RWPE2 (cell line): Measurements from ENCODE around the gene LOXL4.

Experiments used
- ATAC-seq: fragments of 200-7000 bp; cut with Tn5 transposase; 3 replicates; pipeline ENCODE4 v1.9.1; 2021; ENCODE audit warnings: low read depth
- DNase-seq: peaks from one replicate; pipeline ENCODE4 v3.0.0-alpha.2; 2020; ENCODE audit warnings: low spot score
- H3K27ac ChIP-seq: fragments of 450-650 bp; 2 replicates; pipeline ENCODE4 v1.5.1; 2017; ENCODE audit warnings: mild to moderate bottlenecking; ENCODE audit not compliant: poor library complexity, severe bottlenecking
- H3K27me3 ChIP-seq: fragments of 250-450 bp; sonication (Bioruptor Pico); 2 replicates; pipeline ENCODE4 v1.5.1; 2021; ENCODE audit warnings: mild to moderate bottlenecking, moderate library complexity; ENCODE audit not compliant: insufficient read depth, poor library complexity, severe bottlenecking
- H3K36me3 ChIP-seq: fragments of 250-450 bp; sonication (Bioruptor Pico); 2 replicates; pipeline ENCODE4 v1.5.1; 2020; ENCODE audit warnings: low read depth, mild to moderate bottlenecking, moderate library complexity
- H3K4me1 ChIP-seq: fragments of 250-450 bp; sonication (Bioruptor Pico); 2 replicates; pipeline ENCODE4 v1.5.1; 2021; ENCODE audit warnings: mild to moderate bottlenecking, moderate library complexity; ENCODE audit not compliant: insufficient read depth, poor library complexity, severe bottlenecking
- H3K4me3 ChIP-seq: fragments of 250-450 bp; sonication (Bioruptor Pico); 2 replicates; pipeline ENCODE4 v1.5.1; 2021; ENCODE audit warnings: mild to moderate bottlenecking, moderate library complexity; ENCODE audit not compliant: severe bottlenecking
- H3K9me3 ChIP-seq: fragments of 250-450 bp; sonication (Bioruptor Pico); 2 replicates; pipeline ENCODE4 v1.5.1; 2021; ENCODE audit warnings: mild to moderate bottlenecking, moderate library complexity; ENCODE audit not compliant: severe bottlenecking
- TF ChIP-seq, protein P1 (sequence below): fragments of 450-650 bp; IDR thresholded peaks from one replicate; pipeline ENCODE4 v1.5.1; 2017; ENCODE audit warnings: mild to moderate bottlenecking, moderate library complexity; ENCODE audit not compliant: poor library complexity, severe bottlenecking

LOXL4 gene

DNA sequence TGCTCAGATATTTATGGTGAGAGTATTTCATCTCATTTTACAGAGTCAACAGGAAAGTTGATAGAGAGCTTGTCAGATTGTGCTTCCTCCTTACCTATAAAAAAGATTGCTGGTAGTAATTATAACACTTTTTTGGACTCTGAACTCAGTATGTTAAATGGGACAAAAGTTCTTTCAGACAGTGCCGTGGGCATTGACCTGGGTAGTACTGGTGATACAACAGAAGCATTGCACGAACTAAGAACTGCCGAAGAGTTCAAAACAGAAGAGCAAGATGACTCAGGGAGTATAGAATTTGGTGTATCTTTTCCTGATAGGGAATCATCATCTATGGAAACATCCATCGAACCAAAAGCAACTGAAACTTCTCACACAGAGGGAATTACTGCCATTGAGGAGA lies 58.6 kb downstream of the LOXL4 start:
- Histone ChIP-seq H3K27ac (no peak overlapping the region), H3K9me3 (no peaks in the 10 kb centered on the region), H3K4me3 (no peak overlapping the region), H3K36me3 (peaks cover 30% of the 10 kb centered on the region), H3K4me1 (peaks cover 10% of the 10 kb centered on the region), H3K27me3 (no peaks in the 10 kb centered on the region)
- ATAC-seq (no peak), DNase-seq (no peak)
- TF ChIP-seq, protein P1, sequence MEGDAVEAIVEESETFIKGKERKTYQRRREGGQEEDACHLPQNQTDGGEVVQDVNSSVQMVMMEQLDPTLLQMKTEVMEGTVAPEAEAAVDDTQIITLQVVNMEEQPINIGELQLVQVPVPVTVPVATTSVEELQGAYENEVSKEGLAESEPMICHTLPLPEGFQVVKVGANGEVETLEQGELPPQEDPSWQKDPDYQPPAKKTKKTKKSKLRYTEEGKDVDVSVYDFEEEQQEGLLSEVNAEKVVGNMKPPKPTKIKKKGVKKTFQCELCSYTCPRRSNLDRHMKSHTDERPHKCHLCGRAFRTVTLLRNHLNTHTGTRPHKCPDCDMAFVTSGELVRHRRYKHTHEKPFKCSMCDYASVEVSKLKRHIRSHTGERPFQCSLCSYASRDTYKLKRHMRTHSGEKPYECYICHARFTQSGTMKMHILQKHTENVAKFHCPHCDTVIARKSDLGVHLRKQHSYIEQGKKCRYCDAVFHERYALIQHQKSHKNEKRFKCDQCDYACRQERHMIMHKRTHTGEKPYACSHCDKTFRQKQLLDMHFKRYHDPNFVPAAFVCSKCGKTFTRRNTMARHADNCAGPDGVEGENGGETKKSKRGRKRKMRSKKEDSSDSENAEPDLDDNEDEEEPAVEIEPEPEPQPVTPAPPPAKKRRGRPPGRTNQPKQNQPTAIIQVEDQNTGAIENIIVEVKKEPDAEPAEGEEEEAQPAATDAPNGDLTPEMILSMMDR = no peak

DNA sequence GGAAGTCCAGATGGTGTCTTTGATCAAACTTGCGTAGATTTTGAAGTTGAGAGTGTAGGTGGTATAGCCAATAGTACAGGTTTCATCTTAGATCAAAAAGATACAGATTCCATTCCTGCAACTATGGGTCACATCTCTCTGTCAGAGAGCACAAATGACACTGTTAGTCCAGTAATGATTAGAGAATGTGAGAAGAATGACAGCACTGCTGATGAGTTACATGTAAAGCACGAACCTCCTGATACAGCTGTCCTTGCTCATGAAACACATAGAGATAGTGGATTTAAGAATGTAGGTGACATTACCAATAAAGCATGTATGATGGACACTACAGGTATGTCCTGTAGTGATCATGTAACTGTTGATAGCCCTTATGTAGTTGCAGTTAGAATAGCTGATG lies 59.1 kb downstream of the LOXL4 start:
- H3K4me3 ChIP-seq = no peak overlapping the region
- H3K4me1 ChIP-seq = peaks cover 10% of the 10 kb centered on the region
- DNase-seq = no peak
- peaks cover 30% of the 10 kb centered on the region for H3K36me3 ChIP-seq
- TF ChIP-seq, protein P1 = no peak
- H3K27ac ChIP-seq = no peak overlapping the region
- H3K27me3 ChIP-seq = no peaks in the 10 kb centered on the region
- H3K9me3 ChIP-seq = no peaks in the 10 kb centered on the region
- no peak for ATAC-seq

DNA sequence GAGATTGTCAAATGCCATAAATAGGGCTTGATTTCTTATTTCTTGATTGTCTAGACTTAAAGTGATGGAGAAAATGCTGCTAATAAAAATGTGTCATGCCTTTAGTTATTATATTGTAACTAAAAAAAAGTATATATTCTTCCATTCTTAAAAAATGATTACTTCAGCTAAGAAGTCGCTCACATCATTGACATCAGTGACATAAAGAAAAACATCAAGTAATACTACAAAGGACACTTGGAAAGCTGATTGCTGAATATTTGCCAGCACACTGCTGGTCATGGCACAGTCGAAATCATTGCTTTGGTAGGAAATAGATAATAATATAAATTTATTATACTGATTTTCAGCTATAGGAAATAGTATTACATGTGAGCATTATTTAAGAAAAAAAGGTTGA lies 62.6 kb downstream of the LOXL4 start:
- Histone ChIP-seq H3K4me1 (no peaks in the 10 kb centered on the region), H3K27me3 (no peaks in the 10 kb centered on the region), H3K27ac (no peak overlapping the region), H3K9me3 (no peaks in the 10 kb centered on the region), H3K36me3 (peaks cover 26% of the 10 kb centered on the region), H3K4me3 (no peak overlapping the region)
- DNase-seq (no peak), ATAC-seq (no peak)
- TF ChIP-seq, protein P1 = no peak

GRCh38 chr10:98202378-98202777 lies 65.6 kb downstream of the LOXL4 start:
- ATAC-seq = no peak
- no peaks in the 10 kb centered on the region for H3K4me1 ChIP-seq

DNA sequence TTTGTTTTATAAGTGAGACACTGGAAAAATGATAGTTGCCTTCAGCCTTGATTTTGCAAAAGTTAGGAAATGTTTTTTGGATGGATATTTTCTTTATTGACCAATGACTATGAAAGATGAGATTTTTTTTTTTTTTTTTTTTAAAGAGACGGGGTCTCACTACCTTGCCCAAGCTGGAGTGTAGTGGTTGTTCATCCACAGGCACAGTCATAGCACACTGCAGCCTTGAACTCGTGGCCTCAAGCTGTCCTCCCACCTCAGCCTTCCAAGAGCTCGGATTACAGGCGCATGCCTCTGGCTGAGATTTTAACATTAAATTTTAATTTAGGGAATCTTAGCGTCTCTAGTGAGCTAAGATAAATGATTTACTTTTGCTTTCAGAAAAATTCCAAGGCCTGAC lies 66.2 kb downstream of the LOXL4 start:
- Histone ChIP-seq H3K36me3 (no peaks in the 10 kb centered on the region), H3K4me1 (no peaks in the 10 kb centered on the region)

More at GRCh38 chr10:98202378-98202777, 65.6 kb downstream of the LOXL4 start:
- Histone ChIP-seq H3K4me3 (no peak overlapping the region), H3K9me3 (no peaks in the 10 kb centered on the region), H3K27ac (no peak overlapping the region), H3K36me3 (no peaks in the 10 kb centered on the region), H3K27me3 (no peaks in the 10 kb centered on the region)
- TF ChIP-seq, protein P1 = no peak
- DNase-seq = no peak

More for the DNA sequence above, 66.2 kb downstream of the LOXL4 start:
- no peak for ATAC-seq
- Histone ChIP-seq H3K4me3 (no peak overlapping the region), H3K27me3 (no peaks in the 10 kb centered on the region), H3K27ac (no peak overlapping the region), H3K9me3 (no peaks in the 10 kb centered on the region)
- TF ChIP-seq, protein P1 = no peak
- DNase-seq = no peak
